ENCODE measurements around the gene SMCO3. TPM values are rescaled to one million over a fixed set of nuclear protein-coding genes. Genes with fewer than 3 reads are reported as not detected.

The SMCO3 gene
- total RNA-seq, 1 experiment from 2014 or later, result not detected

GRCh38 chr12:14840616-14841015, 26.6 kb upstream of the SMCO3 start (continued):
- no peak for TF ChIP-seq ERG (CRISPR knock-in tag; IDR thresholded peaks at IDR 0.05)
- TF ChIP-seq SMAD4 (CRISPR knock-in tag; IDR thresholded peaks at IDR 0.05), result no peak
- no peak for TF ChIP-seq ARID4B (CRISPR knock-in tag; IDR thresholded peaks at IDR 0.05; ENCODE audit: borderline replicate concordance)
- TF ChIP-seq TCF7 (CRISPR knock-in tag; IDR thresholded peaks at IDR 0.05; ENCODE audit: low read depth), result no peak
- TF ChIP-seq PRRX2 (CRISPR knock-in tag; IDR thresholded peaks at IDR 0.05), result no peak
- TF ChIP-seq CBFB (CRISPR knock-in tag; IDR thresholded peaks at IDR 0.05; ENCODE audit: low read depth), result no peak
- TF ChIP-seq JUN (CRISPR knock-in tag; IDR thresholded peaks at IDR 0.05), result no peak
- TF ChIP-seq IRF2 (CRISPR knock-in tag; IDR thresholded peaks at IDR 0.05; ENCODE audit: borderline replicate concordance, low read depth), result no peak

DNA sequence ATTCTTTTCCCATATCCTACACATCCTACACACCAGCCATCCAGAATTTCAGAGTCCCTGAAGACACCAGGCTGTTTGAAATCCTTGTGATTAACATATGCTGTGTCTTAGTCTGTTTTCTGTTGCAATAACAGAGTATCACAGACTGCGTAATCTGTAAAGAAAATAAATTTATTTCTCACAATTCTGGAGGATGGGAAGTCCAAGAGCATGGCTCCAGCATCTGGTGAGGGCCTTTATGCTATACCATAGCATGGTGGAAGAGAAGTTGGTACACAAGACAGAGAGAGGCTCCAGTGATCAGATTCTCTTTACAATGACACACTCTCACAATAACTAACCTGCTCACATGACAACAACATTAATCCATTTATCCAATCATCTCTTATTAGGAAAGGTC, 25.3 kb upstream of the SMCO3 start:
- TF ChIP-seq, protein P1, sequence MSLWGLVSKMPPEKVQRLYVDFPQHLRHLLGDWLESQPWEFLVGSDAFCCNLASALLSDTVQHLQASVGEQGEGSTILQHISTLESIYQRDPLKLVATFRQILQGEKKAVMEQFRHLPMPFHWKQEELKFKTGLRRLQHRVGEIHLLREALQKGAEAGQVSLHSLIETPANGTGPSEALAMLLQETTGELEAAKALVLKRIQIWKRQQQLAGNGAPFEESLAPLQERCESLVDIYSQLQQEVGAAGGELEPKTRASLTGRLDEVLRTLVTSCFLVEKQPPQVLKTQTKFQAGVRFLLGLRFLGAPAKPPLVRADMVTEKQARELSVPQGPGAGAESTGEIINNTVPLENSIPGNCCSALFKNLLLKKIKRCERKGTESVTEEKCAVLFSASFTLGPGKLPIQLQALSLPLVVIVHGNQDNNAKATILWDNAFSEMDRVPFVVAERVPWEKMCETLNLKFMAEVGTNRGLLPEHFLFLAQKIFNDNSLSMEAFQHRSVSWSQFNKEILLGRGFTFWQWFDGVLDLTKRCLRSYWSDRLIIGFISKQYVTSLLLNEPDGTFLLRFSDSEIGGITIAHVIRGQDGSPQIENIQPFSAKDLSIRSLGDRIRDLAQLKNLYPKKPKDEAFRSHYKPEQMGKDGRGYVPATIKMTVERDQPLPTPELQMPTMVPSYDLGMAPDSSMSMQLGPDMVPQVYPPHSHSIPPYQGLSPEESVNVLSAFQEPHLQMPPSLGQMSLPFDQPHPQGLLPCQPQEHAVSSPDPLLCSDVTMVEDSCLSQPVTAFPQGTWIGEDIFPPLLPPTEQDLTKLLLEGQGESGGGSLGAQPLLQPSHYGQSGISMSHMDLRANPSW (CRISPR knock-in tag; conservative IDR thresholded peaks at IDR 0.05; ENCODE audit: low read depth), result no peak
- TF ChIP-seq RORB (CRISPR knock-in tag; IDR thresholded peaks at IDR 0.05) (no peak), IRF2 (CRISPR knock-in tag; IDR thresholded peaks at IDR 0.05; ENCODE audit: borderline replicate concordance, low read depth) (no peak), ZMAT4 (CRISPR knock-in tag; IDR thresholded peaks at IDR 0.05) (no peak), NR1H2 (CRISPR knock-in tag; IDR thresholded peaks at IDR 0.05) (no peak), ZNF263 (CRISPR knock-in tag; IDR thresholded peaks at IDR 0.05; ENCODE audit: low read depth) (no peak), ELF4 (CRISPR knock-in tag; IDR thresholded peaks at IDR 0.05; ENCODE audit: low read depth) (no peak)
- TF ChIP-seq, protein P2, sequence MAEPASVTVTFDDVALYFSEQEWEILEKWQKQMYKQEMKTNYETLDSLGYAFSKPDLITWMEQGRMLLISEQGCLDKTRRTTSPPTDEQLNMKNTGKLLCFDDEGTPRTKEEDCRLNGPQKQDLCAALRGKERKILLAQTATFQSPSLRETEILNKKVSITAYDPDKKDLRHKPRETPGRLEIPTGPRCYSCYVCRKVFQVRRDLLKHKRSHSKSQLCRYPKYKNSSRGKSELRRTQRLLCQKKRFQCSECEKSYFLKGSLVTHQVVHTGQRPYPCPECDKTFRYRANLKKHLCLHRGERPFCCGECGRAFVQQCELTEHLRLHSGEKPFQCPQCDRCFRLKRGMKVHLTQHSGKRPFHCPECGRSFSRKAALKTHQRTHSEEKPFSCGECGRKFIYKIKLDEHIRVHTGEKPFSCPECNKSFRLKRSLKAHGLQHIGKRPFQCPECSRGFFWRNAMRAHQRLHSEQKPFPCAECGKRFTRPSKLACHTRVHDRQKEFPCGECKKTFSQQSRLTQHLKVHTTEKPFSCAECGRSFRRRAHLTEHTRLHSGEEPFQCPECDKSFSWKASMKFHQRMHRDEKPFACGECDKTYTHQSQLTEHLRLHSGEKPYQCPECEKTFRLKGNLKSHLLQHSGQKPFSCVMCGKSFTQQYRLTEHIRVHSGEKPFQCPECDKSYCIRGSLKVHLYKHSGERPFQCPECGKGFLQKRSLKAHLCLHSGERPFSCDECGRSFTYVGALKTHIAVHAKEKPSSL (CRISPR knock-in tag; conservative IDR thresholded peaks at IDR 0.05), result no peak
- TF ChIP-seq, protein P3, sequence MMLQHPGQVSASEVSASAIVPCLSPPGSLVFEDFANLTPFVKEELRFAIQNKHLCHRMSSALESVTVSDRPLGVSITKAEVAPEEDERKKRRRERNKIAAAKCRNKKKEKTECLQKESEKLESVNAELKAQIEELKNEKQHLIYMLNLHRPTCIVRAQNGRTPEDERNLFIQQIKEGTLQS (CRISPR knock-in tag; conservative IDR thresholded peaks at IDR 0.05), result no peak
- Mint-ChIP-seq H3K9me3 (peaks cover 11% of the 10 kb centered on the region), H3K4me1 (peaks cover 5% of the 10 kb centered on the region), H3K4me3 (no peak overlapping the region), H3K36me3 (peaks cover 6% of the 10 kb centered on the region), H3K27ac (no peak overlapping the region), H3K27me3 (ENCODE audit: low read depth) (no peaks in the 10 kb centered on the region)
- POLR2A ChIA-PET, result no interaction called here
- no peak for ATAC-seq
- DNase-seq (ENCODE audit: low spot score), result no peak
- CTCF ChIA-PET, result no interaction called here

Data from WTC11 (cell line).